ENCODE results near the gene MYBPHL.
"Not testable (repeated sequence)": the region's sequence is repeated elsewhere in the genome, so short reads cannot be mapped to it uniquely, and the experiment has no call there.

MYBPHL gene

DNA sequence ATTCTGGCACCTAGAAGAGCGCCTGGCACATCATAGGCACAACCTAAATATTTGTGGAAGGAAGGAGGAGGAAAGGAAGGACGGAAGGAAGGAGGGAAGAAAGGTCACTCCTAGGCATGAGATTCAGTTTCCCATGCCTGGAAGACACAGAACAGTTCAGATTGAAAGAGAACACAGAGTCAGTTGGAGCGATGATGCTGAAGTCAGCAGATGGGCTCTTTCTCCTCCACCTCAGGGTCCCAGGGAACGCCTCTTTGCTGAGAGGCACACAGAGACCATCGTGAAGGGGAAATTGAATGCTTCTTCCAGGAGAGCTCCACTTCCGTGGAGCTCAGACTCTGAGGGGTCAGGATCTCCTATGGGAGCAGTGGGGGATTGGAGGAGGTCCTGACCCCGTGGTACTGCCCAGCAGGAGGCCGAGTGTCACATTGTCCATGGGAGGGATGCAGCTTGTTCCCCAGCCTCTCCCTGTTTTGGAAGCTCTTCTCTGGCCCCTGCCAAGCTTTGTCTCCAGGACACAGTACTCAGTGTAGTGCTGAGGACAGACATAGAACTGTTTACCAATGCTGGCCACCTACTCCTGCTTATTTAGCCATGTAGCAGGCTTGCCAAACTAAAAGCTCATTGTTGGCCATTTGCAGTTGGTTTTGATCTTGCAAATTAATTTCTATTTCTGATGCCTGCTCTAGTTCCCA is 2.4 kb downstream of the MYBPHL start:
- no peak for DNase-seq

DNA sequence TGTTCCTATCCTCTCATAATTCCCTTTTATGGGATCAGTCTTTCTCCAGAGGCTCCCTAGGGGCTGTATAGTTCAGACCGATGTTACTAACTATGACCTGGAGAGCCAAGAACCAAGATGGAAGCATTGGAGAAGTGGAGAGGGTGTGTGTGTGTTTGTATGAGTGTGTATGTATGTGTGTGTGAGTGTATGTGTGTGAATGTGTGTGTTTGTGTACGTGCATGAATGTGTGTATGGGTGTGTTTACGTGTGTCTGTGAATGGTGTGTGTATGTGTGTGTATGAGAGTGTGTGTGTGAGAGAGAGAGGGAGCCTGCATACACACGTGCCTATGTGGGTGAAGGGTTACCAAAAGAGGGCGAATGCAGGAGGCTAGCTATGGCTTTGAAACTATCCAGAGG is 4.9 kb downstream of the MYBPHL start:
- no peak for DNase-seq

DNA sequence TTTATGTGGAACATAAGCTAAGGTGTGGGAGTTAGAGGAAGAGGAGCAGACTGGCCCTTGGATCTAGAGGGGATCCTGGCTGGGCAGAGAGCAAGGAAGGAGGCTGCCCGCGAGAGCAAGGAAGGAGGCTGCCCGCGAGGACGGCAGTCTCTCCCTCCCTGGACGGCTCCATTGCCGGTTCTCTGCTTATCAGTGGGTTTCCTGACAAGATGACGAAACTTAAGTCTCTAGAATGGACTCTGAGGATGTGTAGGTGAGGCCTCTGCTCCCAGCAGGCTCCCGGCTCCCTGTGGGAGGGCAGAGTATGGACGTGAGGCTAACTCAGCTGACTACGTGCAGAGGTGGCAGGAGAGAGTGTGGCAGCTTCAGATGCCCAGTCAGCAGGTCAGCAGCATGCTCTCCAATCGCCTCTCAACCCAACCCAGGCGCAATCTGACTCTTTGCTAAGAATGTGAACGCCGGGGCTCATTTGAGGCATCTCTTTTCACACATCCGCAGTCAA is 6.1 kb downstream of the MYBPHL start:
- DNase-seq, result no peak

DNA sequence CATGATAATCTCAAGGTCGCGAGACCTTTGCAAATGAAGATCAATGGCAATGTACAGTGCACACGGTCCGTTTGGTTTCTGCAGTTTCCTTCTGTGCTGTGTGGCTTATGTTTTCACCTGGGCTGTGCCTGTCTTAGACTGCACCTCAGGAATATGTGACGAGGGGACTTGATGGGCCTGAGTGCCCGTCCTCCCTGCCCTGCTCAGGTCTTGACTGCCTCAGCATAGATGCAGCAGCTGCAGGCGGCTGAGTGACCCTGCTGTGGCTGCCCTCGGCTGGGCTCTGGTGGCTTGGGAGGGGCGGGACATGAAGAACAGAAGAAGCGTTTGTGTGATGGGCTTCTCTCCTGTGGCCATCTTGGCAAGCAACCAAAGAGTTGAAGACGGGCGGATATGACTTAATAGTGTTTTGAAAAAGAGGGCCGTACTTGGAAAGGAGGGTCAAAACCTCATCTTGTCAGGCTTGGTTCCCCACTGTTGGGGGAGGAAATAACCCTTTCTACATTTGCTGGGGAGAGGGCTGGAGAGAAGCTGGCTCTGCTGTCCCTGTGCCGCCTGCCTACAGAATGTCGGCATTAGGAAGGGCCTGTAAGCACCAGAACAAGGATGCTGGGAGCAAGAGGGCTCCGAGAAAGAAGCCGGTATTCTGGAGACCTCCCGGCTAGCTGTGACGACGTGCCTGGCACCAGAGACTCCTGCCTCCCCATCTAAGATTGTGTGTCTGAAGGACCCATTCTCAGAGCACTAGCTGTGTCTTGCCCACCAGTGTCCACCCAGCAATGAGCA is 7.1 kb downstream of the MYBPHL start:
- no peak for DNase-seq

DNA sequence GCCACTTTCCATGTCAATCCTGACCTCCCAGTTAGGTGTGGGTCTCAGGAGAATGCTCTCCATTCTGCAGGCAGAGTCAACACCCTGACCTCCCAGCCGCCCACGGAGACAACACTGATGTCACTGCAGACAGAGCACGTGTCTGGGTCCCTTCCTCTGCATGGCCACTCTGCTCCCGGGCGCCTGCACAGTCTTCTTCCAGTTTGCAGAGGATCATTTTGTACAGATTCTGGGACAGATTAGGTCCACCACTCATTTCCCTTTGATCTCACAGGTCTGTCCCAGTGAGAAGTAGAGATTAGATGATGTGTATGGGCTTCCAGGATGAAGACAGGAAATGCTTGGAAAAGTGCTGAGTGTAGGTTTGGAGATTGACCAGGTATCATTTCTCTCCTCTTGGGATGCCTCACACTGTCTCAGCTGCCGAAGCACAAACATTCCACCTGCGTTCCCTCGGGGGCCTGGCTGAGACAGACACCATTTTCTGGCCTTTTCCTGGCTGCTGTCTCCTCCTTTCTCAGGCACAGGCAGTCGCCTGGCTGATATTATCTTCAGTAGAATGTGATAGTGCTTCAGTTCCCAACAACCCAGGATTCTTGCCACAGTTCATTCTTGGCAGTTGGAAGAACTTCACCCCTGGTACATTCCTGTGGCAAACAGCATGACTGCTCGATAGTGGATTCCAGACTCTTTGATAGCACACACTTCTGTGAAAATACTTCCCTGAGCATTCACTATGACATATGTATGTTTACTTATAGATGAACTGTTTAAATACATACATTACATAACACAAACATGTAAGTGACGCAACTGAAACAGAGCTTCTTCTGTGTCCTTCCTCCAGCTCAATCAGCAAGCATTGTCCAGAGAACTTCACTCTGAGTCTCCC is 7.9 kb downstream of the MYBPHL start:
- DNase-seq, result peak; percentile 39

DNA sequence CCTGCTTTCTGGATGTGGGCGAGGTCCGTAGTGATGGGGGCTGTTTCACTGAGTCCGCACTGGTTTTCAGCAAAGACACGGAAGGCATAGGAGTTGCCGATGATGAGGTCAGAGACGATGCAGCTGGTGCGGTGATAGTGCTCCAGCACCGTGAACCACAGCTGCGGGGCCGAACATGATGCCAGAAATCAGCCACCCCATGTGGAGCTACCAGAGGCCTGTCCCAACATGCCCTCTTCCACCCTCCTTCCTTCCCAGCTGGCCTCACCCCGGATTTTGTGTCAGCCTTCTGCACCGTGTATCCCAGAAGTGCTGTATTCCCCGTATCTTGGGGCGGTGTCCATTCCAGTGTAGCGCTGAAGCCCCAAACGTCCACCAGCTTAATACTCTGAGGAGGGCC is 10.0 kb downstream of the MYBPHL start:
- DNase-seq, result no peak

DNA sequence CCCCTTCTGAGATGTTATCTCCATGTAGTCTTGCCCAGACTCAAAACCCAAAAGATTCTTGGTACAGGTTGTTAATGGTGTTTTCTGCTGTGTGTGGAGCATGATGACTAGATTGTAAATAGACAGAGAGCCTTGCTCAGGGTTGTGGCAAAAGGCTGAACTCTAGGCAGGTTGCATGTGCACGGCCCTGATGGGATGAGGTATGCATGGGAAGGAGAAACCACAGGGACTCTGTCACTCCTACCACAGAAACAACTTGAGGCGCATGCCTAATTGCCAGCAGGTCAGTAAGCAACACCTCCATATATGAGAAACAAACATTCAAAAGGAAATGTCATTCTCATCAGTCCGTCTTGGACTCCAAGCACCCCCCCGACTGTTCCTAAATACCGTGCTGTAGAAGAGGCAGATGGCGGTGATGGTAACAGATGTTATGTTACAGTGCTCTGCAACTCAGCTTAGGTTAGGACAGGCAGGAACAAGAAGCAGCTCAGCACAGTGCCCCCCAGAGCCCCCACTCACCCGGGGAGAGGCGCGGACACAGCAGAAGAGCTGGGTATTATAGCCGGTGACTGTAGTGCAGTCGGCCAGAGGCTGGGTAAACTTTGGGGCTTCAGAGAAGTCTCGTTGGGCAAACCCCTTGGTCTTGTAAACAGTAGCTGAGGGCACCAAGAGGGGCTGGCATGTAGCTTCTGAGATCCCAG is 10.9 kb downstream of the MYBPHL start:
- DNase-seq, result no peak

DNA sequence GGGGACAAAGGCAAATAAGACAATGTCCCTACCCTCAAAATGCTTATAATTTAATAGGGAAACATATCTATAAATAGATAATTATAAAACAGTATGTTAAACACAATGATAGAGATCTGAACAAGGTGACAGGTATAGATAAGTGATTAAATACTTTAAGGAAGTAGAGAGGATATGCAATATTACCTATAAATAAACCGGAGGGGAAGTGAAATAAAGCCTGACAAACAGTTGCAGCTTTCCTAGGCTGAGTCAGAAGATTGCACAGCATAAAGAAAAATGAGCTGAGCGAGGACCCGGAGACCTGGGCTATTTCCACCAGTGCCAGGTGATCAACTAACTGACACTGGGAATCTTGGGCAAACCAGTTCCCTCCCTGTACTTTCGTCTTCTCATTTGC is 12.3 kb downstream of the MYBPHL start:
- no peak for DNase-seq

DNA sequence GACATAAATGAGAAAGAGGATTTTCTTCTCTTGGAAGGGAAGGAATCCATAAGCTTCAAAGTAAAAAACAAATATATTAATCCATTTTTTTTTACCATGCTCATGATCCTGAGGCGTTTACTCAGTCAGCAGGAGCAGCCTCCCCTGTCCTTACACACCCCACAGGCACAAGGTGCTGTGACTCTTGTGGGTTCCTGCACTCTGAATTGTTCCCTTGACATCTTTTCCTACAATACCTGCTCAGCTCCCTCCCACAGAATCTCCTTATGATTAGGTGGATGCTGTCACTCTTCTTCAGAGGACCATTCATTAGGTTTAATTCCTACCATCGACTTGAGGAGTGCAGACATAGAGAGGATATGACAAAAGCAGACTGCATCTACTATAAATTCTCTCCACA is 13.8 kb downstream of the MYBPHL start:
- no peak for DNase-seq

DNA sequence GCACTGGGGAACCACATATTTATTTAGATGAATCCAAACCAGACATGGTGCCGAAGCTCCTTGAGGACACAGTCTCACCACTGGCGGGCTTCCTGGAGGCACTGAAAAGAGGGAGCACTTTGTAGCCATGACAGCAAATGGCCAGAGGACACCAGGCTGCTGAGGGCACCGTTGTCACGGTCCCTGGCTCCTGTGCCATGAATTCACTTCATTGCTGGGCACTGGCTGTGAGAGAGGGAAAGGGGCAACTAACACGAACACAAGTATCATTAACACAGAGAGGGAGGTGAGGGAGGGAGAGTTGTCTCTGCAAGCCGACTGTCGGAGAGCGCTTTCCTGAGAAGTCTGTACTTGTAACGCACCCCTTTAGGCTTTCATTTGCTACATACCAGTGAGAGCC is 14.4 kb downstream of the MYBPHL start:
- DNase-seq, result no peak

DNA sequence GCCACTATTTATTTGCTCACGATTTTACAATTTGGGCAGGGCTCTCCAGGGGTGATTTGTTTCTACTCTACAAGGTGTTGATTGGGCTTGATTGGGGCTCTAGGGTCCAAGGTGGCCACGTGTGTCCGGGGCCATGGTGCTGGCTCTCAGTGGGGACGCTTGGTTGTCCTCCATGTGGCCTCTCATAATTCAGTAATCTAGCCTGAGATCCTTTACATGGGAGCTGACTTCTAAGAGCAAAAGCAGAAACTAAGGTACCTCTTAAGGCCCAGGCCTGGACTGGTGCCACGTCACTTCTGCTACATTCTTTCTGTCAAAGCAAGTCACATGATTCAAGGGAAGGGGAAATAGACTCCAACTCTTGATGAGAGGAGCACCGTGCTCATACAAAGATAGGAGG is 15.8 kb downstream of the MYBPHL start:
- DNase-seq, result no peak

DNA sequence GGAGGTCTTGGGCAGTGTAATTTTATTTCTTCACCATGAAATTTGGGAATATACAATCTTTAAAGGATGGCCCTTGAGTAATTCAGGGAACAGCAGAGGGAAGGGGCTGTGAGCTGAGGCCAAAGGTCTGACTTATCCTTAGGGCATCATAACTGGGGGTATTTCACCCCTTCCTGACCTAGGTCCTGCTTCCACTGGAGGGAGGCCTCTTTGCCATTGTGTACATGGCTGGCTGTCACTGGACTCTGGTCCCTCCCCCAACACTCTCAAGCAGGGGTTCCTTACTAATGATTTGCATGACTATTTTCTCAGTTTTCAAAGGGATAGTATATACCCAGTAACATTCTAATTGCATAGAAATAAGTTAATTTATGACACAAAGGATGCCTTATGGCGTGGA is 16.7 kb downstream of the MYBPHL start:
- DNase-seq, result no peak

DNA sequence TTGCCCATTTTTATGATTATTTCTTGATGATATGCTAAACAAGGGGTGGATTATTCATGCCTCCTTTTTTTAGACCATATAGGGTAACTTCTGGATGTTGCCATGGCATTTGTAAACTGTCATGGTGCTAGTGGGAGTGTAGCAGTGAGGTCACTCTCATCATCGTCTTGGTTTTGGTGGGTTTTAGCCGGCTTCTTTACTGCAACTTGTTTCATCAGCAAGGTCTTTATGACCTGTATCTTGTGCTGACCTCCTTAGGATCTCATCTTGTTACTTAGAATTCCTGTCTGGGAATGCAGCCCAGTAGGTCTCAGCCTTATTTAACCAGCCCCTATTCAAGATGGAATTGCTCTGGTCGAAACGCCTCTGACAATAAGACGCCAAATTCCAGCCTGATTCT is 20.0 kb downstream of the MYBPHL start:
- DNase-seq, result not testable (repeated sequence)

DNA sequence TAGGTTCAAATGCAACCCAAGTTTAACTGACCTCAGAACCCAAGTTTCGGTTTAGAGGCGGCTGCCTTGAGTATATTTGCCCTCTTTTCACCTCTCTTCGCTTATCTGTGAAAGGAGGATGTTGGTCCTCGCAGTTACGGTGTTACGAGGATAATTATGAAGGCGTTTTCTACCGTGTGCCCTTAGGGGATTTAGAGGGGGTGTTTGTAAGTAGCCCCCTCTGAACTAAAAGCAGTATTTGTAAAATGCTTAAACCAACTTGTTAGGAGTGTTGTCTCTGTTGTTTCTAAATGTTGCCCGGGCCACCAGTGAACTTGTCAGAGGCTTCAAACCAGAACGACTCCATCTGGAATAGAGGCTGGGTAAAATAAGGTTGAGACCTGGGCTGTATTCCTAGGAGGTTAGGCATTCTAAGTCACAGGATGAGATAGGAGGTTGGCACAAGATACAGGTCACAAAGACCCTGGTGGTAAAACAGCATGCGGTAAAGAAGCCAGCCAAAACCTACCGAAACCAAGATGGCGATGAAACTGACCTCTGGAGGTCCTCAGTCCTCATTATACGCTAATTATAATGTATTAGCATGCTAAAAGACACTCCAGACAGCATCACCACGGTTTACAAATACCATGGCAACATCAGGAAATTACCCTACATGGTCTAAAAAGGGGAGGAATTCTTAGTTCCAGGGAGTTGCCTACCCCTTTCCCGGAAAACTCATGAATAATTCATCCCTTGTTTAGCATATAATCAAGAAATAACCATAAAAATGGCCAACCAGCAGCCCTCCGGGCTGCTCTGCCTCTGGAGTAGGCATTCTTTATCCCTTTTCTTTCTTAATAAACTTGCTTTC is 22.8 kb downstream of the MYBPHL start:
- DNase-seq, result no peak

DNA sequence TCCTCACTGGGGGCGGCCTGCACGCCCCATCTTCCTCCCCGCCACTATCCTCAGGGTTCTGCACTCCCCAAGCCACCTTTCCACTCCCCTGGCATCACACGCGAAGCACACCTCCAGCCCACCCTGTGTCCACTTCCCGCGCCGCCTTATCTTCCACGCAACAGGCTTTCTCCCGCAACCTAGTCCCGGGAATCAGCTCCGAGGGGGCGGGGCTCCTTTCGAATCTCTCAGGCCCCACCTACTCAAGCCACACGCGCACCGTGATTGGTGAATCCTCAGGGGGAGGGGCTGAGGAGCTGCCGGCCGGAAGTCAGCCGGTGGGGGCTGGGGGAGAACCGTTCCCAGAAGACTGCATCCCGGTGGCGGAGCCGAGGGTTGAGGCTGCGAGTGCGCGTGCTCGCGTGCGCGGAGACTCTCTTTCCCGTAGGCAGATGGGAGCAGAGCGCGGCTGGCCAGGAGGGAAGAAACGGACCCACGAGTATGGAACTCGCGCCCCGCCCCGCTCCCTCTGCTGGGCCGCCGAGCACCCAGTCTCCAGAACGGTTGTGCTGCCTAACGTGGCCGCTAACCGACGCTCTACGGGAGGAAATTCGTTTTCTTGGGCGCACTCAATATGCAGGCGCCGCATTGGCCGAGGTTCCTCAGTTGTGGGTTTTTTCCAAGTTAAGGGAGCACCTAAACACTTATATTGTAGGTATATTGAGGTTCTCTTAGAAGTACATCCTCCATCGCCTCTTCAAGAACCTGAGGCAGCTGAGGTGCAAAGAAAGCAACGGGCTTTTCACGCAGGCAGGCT is 23.7 kb downstream of the MYBPHL start, which contains the start of gene PSRC1:
PSRC1 (minus strand) TSS at position 194 of the 796 bp plus-strand sequence.
- peak; percentile 93 for DNase-seq

DNA sequence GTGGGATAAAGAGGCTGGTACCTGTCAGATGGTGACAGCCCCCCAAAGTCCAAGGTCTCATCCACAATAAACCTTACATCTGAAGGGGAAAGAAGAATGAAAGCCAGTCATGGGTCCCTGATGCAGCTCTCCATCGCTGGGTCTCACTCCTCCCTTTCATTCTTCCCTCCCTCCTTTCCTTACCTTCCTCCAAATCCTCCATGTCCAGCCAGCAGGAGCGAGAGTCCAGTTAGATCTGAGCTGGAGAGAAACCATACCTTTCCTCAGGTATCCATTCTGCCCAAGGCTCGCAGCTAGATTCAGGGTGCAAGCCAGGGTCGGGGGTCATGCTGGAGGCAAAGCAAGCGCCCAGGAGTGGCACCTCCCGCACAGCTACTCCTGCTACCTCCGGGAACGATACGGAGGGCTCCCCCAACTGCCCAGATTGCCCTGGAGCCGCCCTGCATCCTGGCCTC is 24.3 kb downstream of the MYBPHL start:
- no peak for DNase-seq

DNA sequence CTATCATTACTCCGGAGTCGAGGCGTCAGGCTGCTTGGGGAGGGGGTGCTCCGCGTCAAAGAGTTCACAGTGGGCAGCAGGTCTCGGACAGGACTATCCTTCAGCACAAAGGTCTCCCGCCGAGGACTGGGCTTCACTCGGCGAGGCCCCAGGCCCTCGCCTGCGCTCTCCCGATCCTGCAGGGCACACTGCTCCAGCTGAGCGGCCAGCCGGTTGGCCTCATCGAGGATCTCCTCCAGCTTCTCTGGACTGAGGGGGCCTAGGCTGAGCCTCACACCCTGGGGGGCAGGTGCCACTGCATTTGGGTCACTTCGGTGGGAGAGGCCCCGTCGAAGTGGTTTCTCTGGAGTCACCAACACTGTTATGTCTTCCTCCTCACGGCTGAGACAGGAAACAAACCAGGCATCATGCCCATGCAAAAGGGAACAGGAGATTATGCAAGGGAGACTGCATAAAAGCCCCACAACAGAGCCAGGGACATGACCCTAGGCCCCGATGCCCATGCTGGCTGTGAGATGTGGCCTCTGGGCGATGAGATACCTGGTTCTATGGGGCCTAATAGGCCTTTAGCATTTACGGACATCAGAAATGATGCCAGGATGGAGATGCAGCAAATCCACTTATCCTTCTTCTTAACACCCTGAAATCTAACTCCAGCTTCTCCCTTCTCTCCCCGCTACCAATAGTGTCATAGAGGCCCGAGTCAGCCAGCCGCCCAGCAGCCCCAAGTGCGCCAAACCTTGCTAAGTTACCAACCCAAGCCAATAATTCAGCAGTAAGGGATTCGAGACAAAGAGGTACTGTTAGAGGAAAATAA is 24.9 kb downstream of the MYBPHL start:
- DNase-seq, result no peak

DNA sequence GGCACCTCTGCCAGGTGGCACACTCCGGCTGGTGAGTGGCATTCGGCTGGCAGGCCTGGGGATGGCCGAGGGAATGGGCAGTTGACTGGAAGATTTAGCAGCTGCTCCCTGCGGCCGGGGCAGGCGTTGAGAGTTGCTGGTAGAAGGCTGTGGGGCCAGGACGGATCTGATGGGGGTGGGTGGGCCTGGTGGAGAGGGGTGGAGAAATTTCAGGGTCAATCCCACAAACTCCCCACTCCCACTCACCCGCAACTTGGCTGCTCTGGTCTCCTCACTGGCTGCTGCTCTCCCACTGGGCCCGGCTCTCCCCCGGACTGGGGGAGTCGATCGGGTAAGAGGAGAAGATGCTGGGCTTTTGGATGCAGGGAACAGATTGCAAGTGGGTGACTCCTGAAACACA is 25.9 kb downstream of the MYBPHL start:
- DNase-seq, result no peak

DNA sequence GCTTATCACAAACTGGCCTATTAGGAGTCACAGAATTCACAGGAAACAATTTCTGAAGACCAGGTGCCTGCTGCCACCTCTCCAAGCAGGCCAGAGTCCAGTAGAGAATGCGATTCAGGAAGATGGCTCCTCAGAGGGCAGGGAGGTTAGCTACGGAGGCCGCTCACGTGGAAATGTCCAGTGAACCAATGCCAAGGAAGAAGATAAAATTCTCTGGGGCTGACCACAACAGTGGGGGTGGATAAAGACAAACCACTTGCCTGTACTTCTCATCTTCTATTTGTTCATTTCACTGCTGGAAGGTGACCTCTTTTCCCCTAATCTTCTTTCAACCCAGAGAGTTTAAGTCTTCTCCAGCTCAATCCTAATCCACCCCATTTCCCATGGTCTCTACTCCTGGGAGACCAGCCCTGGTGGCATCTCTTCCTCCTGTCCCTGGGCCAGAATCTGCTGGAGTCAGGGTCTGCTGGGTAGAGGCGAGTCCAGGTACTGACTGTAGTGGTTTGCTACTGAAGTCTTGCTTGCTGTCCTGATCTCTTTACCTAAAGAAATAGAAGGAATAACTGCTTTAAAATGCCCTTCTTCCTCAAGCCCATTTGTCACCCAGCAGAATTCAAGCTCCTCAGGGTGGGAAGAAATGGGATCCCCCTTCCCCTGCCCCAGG is 27.1 kb downstream of the MYBPHL start:
- no peak for DNase-seq

Data from activated CD4-positive, alpha-beta T cell treated with anti-CD3 and anti-CD28 coated beads for 48 hours (primary cell).